DND-41 (cell line): ENCODE measurements around the gene DAB2.

Experiments used
- CTCF ChIP-seq: IDR thresholded peaks from 2 replicates; pipeline ENCODE4 v1.5.1; 2012; ENCODE audit warnings: borderline replicate concordance, low read length, moderate library complexity, mild to moderate bottlenecking; ENCODE audit not compliant: poor library complexity, severe bottlenecking; ENCODE audit errors: extremely low read depth
- EZH2 ChIP-seq: IDR thresholded peaks from 3 replicates; pipeline ENCODE4 v1.6.1; 2012; ENCODE audit warnings: borderline replicate concordance, low read depth, mild to moderate bottlenecking, moderate library complexity, low read length, inconsistent platforms; ENCODE audit not compliant: severe bottlenecking

- TF ChIP-seq CTCF: no peak
- no peak for TF ChIP-seq EZH2
Measured at GRCh38 chr5:39328731-39329130, 96.0 kb downstream of the DAB2 start.
